ENCODE measurements around the gene HDGF.

The HDGF gene

GRCh38 chr1:156751451-156751756 is at the start of gene HDGF:
TSS of gene HDGF (minus strand) at chr1:156751675. CDS start at chr1:156751429, 246 bp downstream.
- DNase-seq (ENCODE audit: low spot score) = no peak

GRCh38 chr1:156797212-156797871 is 45.9 kb upstream of the HDGF start:
- peak; percentile 62 for DNase-seq (ENCODE audit: low spot score)

GRCh38 chr1:156796340-156797097 is 45.0 kb upstream of the HDGF start:
- DNase-seq (ENCODE audit: low spot score) = peak; percentile 57

GRCh38 chr1:156795787-156796186 is 44.3 kb upstream of the HDGF start:
- no peak for DNase-seq (ENCODE audit: low spot score)

GRCh38 chr1:156795374-156795733 is 43.9 kb upstream of the HDGF start:
- DNase-seq (ENCODE audit: low spot score) = no peak

- no peak for DNase-seq (ENCODE audit: low spot score)
These were observed 43.3 kb upstream of the HDGF start for GRCh38 chr1:156794506-156795373.

GRCh38 chr1:156789621-156790318 is 38.3 kb upstream of the HDGF start:
- no peak for DNase-seq (ENCODE audit: low spot score)

GRCh38 chr1:156788136-156788535 is 36.7 kb upstream of the HDGF start:
- DNase-seq (ENCODE audit: low spot score) = no peak

- DNase-seq (ENCODE audit: low spot score) = no peak
These were observed 35.2 kb upstream of the HDGF start for GRCh38 chr1:156786640-156787039.

GRCh38 chr1:156785458-156785857 is 34.0 kb upstream of the HDGF start:
- DNase-seq (ENCODE audit: low spot score) = no peak

GRCh38 chr1:156781585-156782186 is 30.2 kb upstream of the HDGF start:
- no peak for DNase-seq (ENCODE audit: low spot score)

GRCh38 chr1:156777573-156777972 is 26.1 kb upstream of the HDGF start:
- DNase-seq (ENCODE audit: low spot score) = no peak

- no peak for DNase-seq (ENCODE audit: low spot score)
These were observed 25.5 kb upstream of the HDGF start for GRCh38 chr1:156776942-156777341.

- no peak for DNase-seq (ENCODE audit: low spot score)
These were observed 24.3 kb upstream of the HDGF start for GRCh38 chr1:156775799-156776198.

- DNase-seq (ENCODE audit: low spot score) = no peak
These were observed 22.1 kb upstream of the HDGF start for GRCh38 chr1:156773607-156774006.

GRCh38 chr1:156772728-156773497 is 21.4 kb upstream of the HDGF start:
- no peak for DNase-seq (ENCODE audit: low spot score)

GRCh38 chr1:156772222-156772621 is 20.7 kb upstream of the HDGF start:
- DNase-seq (ENCODE audit: low spot score) = no peak

- DNase-seq (ENCODE audit: low spot score) = no peak
These were observed 17.3 kb upstream of the HDGF start for GRCh38 chr1:156768610-156769295.

GRCh38 chr1:156767879-156768604 is 16.6 kb upstream of the HDGF start:
- peak; percentile 36 for DNase-seq (ENCODE audit: low spot score)

Measured in GM03348 (cell line).